GM12865 (cell line): ENCODE measurements around the gene FARS2.

ENCODE experiments used
- DNase-seq: peaks from one replicate; pipeline ENCODE4 v3.0.0; 2010; ENCODE audit warnings: low read depth
- H3K4me3 ChIP-seq: 2 replicates; pipeline ENCODE4 v1.5.1; 2011; ENCODE audit warnings: mild to moderate bottlenecking, low read depth, low read length, control low read depth
- CTCF ChIP-seq: IDR thresholded peaks from 2 replicates; pipeline ENCODE4 v1.5.1; 2011; ENCODE audit warnings: low read length, control low read depth, low read depth, inconsistent platforms; ENCODE audit not compliant: insufficient read depth; ENCODE audit errors: missing control alignments

FARS2 gene

GRCh38 chr6:5314191-5314865 is 53.0 kb downstream of the FARS2 start:
- H3K4me3 ChIP-seq, result no peak overlapping the region
- TF ChIP-seq CTCF, result no peak
- no peak for DNase-seq

GRCh38 chr6:5315881-5316280 is 54.6 kb downstream of the FARS2 start:
- DNase-seq, result no peak
- H3K4me3 ChIP-seq, result no peak overlapping the region
- no peak for TF ChIP-seq CTCF

- TF ChIP-seq CTCF, result no peak
- H3K4me3 ChIP-seq, result no peak overlapping the region
- DNase-seq, result no peak
Observed at GRCh38 chr6:5316951-5317350, 55.6 kb downstream of the FARS2 start.

- no peak for DNase-seq
Observed at GRCh38 chr6:5318617-5319272, 57.4 kb downstream of the FARS2 start.

GRCh38 chr6:5323979-5324378 is 62.7 kb downstream of the FARS2 start:
- TF ChIP-seq CTCF, result no peak
- DNase-seq, result no peak
- H3K4me3 ChIP-seq, result no peak overlapping the region

More at GRCh38 chr6:5318617-5319272, 57.4 kb downstream of the FARS2 start:
- TF ChIP-seq CTCF, result no peak
- H3K4me3 ChIP-seq, result no peak overlapping the region

GRCh38 chr6:5325173-5325572 is 63.9 kb downstream of the FARS2 start:
- TF ChIP-seq CTCF, result peak; percentile 35
- H3K4me3 ChIP-seq, result no peak overlapping the region
- DNase-seq, result peak; percentile 43
